Endothelial cell of umbilical vein (primary cell): ENCODE results near the gene NT5C3A. TPM values are rescaled to one million over a fixed set of nuclear protein-coding genes. Genes with fewer than 3 reads are reported as not detected.

ENCODE experiments used
- BruUV-seq: library from RNA; stranded (reverse); fragments of 400-500 nt; replicated peaks from 2 replicates; lab custom pipeline; 2021; lab: Mats Ljungman, UMichigan
- CTCF ChIA-PET: fragments of 300-600, 350-600 bp; sonication (Branson Sonifier 250); formaldehyde crosslinking; loops from one replicate; lab custom pipeline; 2021; ENCODE audit warnings: antibody characterized with exemption, inconsistent platforms; lab: Charles Lee
- POLR2A ChIA-PET: fragments of 300-600, 350-600 bp; sonication (Branson Sonifier 250); formaldehyde crosslinking; loops from one replicate; lab custom pipeline; 2021; ENCODE audit warnings: antibody characterized with exemption, inconsistent platforms; lab: Charles Lee
- DNase-seq: peaks from one replicate; pipeline ENCODE4 v3.0.0-alpha.2; 2011; ENCODE audit warnings: low read depth, low spot score
- FAIRE-seq: peaks from 2 replicates; lab custom pipeline; 2011; peaks lifted over from hg19 to GRCh38; lab: Jason Lieb, UNC
- H2AFZ ChIP-seq: 2 replicates; pipeline ENCODE4 v1.6.0; 2012; ENCODE audit warnings: low read depth, low read length, control low read depth, inconsistent platforms
- H3K27ac ChIP-seq: 2 replicates; pipeline ENCODE4 v1.5.1; 2011; ENCODE audit warnings: low read depth, mild to moderate bottlenecking, control low read depth, low read length, moderate library complexity; ENCODE audit not compliant: insufficient read depth
- H3K27me3 ChIP-seq, 2 experiments: 2 replicates each; pipeline versions ENCODE4 v1.6.0 to v1.6.1; 2011; ENCODE audit warnings: low read length in 2 of 2, mixed read lengths in 1 of 2; ENCODE audit not compliant: control insufficient read depth in 2 of 2, insufficient read depth in 2 of 2
- H3K36me3 ChIP-seq, 2 experiments: 2 replicates in 1 of 2; 3 replicates in 1 of 2; pipeline ENCODE4 v1.5.1; 2011; ENCODE audit warnings: low read length in 2 of 2, mild to moderate bottlenecking in 1 of 2, moderate library complexity in 1 of 2; ENCODE audit not compliant: control insufficient read depth in 2 of 2, insufficient read depth in 2 of 2; ENCODE audit errors: extremely low read depth in 1 of 2
- H3K4me1 ChIP-seq: 3 replicates; pipeline ENCODE4 v1.5.1; 2011; ENCODE audit warnings: mild to moderate bottlenecking, low read length; ENCODE audit not compliant: control insufficient read depth, insufficient read depth; ENCODE audit errors: extremely low read depth
- H3K4me2 ChIP-seq: 2 replicates; pipeline ENCODE4 v1.6.1; 2011; ENCODE audit warnings: low read length, control low read depth, mixed read lengths; ENCODE audit not compliant: insufficient read depth
- H3K4me3 ChIP-seq, 3 experiments: fragments of 200-600 bp in 1 of 3; sonication (generic), shearing (Covaris generic) in 1 of 3; replicated peaks in 1 of 3; 2 replicates each; pipeline ENCODE4 v1.5.1; 2011 to 2016; ENCODE audit warnings: control low read depth in 3 of 3, low read length in 3 of 3, mild to moderate bottlenecking in 2 of 3, inconsistent platforms in 1 of 3, low read depth in 1 of 3, moderate library complexity in 1 of 3; ENCODE audit not compliant: insufficient read depth in 1 of 3
- H3K79me2 ChIP-seq: 2 replicates; pipeline ENCODE4 v1.6.0; 2012; ENCODE audit warnings: low read length, inconsistent platforms; ENCODE audit not compliant: control insufficient read depth, insufficient read depth
- H3K9ac ChIP-seq: replicated peaks from 2 replicates; pipeline ENCODE3; 2011; ENCODE audit warnings: low read length, control low read depth; ENCODE audit not compliant: insufficient read depth; ENCODE audit errors: extremely low read depth
- H3K9me1 ChIP-seq: replicated peaks from 3 replicates; pipeline ENCODE4 v1.6.0; 2011; ENCODE audit warnings: mild to moderate bottlenecking, low read length; ENCODE audit not compliant: control insufficient read depth, insufficient read depth; ENCODE audit errors: extremely low read depth
- H3K9me3 ChIP-seq: replicated peaks from 2 replicates; pipeline ENCODE4 v1.5.1; 2012; ENCODE audit warnings: low read length, inconsistent platforms; ENCODE audit not compliant: control insufficient read depth, insufficient read depth
- H4K20me1 ChIP-seq: replicated peaks from 2 replicates; pipeline ENCODE3; 2011; ENCODE audit warnings: mild to moderate bottlenecking, low read length; ENCODE audit not compliant: control insufficient read depth, insufficient read depth; ENCODE audit errors: extremely low read depth
- EZH2 ChIP-seq: IDR thresholded peaks from 2 replicates; pipeline ENCODE4 v1.6.1; 2012; ENCODE audit warnings: borderline replicate concordance, low read depth, mild to moderate bottlenecking, moderate library complexity, low read length, inconsistent platforms; ENCODE audit not compliant: severe bottlenecking
- GATA2 ChIP-seq: IDR thresholded peaks from 2 replicates; pipeline ENCODE4 v1.7.0; 2011; ENCODE audit warnings: low read depth, mild to moderate bottlenecking, moderate library complexity, mixed read lengths, low read length; ENCODE audit not compliant: insufficient read length, insufficient read depth
- POLR2A ChIP-seq: IDR thresholded peaks from 2 replicates; pipeline ENCODE4 v1.6.1; 2012; ENCODE audit warnings: low read depth, mild to moderate bottlenecking, control low read depth, low read length
- POLR2AphosphoS5 ChIP-seq: IDR thresholded peaks from 2 replicates; pipeline ENCODE4 v1.6.1; 2012; ENCODE audit warnings: low read depth, mild to moderate bottlenecking, control low read depth, low read length, moderate library complexity; ENCODE audit not compliant: insufficient read depth
- dilution Hi-C: fragments of 300-500 bp; cut with MboI; formaldehyde crosslinking; loops from one replicate; pipeline ENCODE4 v1.15.0; 2019; ENCODE audit warnings: low sequenced_read_pairs; ENCODE audit not compliant: extremely low pct_ligation_motif_present
- intact Hi-C: fragments of 100-400 bp; cut with micrococcal nuclease; formaldehyde crosslinking; loops from one replicate; pipeline ENCODE4 v1.10.0; 2022
- polyA plus RNA-seq, 4 experiments: library from polyadenylated mRNA; depleted of rRNA in 3 of 4; stranded (reverse) in 3 of 4; unstranded in 1 of 4; fragments of >200 nt; gene quantifications; 2 replicates each; pipeline versions ENCODE4 v1.2.1 to v1.2.3, GENCODE V29; 2011 to 2012; ENCODE audit warnings: missing spikeins in 1 of 4
- total RNA-seq: library from RNA; stranded (reverse); gene quantifications from 2 replicates; pipeline ENCODE4 v1.2.3, GENCODE V29; 2021
- TF ChIP-seq, protein P1 (sequence below): IDR thresholded peaks from 2 replicates; pipeline ENCODE4 v1.6.1; 2011; ENCODE audit not compliant: insufficient read depth, insufficient read length

The NT5C3A gene
- total and polyA plus RNA-seq, 2 donors (not counting 3 experiments of a cell fraction or from before 2014, with no cell fraction given) = 7.1 to 22.6 TPM

DNA sequence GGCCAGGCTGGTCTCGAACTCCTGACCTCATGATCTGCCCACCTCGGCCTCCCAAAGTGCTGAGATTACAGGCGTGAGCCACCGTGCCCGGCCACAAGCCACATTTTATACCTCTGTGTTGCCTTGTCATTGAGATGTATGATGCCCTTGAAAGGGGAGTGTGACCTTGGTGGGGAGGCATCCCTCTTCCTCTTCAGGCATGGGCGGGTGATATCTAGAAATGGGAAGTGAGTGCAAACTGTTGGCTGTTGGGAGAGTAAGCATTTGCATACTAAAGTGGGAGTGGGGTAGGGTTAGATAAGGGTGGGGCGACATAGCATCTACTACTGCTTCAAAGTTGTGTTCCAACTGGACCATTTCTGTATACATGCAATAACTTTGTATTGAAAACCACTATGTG lies 26.6 kb upstream of the NT5C3A start:
- Histone ChIP-seq H3K9ac (no peak overlapping the region), H3K79me2 (no peaks in the 10 kb centered on the region), H3K4me2 (no peak overlapping the region), H2AFZ (no peak overlapping the region), H4K20me1 (no peaks in the 10 kb centered on the region), H3K4me3 (no peak overlapping the region), H3K9me3 (no peaks in the 10 kb centered on the region), H3K4me1 (no peaks in the 10 kb centered on the region), H3K27ac (no peak overlapping the region), H3K27me3 (no peaks in the 10 kb centered on the region), H3K9me1 (no peaks in the 10 kb centered on the region), H3K36me3 (peaks cover 0 to 1% of the 10 kb centered on the region in 2 experiments)
- POLR2A ChIA-PET = no interaction called here
- BruUV-seq = no TSS peak
- dilution Hi-C loops = no loop called here
- CTCF ChIA-PET = no interaction called here
- DNase-seq (no peak), FAIRE-seq (no peak)
- intact Hi-C loops = no loop called here
- TF ChIP-seq, protein P1, sequence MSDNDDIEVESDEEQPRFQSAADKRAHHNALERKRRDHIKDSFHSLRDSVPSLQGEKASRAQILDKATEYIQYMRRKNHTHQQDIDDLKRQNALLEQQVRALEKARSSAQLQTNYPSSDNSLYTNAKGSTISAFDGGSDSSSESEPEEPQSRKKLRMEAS = no peak
- no peak for TF ChIP-seq POLR2AphosphoS5
- no peak for TF ChIP-seq EZH2
- TF ChIP-seq GATA2 = no peak

DNA sequence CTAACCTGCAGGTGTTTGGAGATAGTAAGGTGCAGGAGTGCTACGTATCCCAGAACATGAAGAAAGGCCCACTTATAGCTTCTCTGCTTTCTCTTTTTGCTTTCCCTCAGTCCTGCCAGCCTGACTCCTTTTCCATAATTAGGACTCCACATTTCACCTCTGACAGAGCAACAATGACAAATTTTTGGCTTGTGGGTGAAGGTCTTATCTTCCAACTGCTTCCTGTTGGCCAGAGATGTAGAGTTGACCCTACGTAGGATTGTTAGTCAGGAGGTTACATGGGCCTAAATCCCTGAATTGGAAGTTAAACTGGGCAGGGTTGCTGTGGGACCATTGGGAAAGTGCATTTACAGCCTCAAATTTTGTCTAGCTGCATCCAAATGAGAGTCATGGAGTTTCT lies 25.3 kb upstream of the NT5C3A start:
- Histone ChIP-seq H3K36me3 (no peaks in the 10 kb centered on the region), H3K9me1 (no peaks in the 10 kb centered on the region), H3K9ac (no peak overlapping the region), H3K9me3 (no peaks in the 10 kb centered on the region), H3K4me3 (no peak overlapping the region), H3K4me1 (no peaks in the 10 kb centered on the region), H3K27me3 (no peaks in the 10 kb centered on the region), H3K79me2 (no peaks in the 10 kb centered on the region), H3K4me2 (no peak overlapping the region), H3K27ac (no peak overlapping the region), H2AFZ (no peak overlapping the region), H4K20me1 (no peaks in the 10 kb centered on the region)
- TF ChIP-seq POLR2A = no peak
- intact Hi-C loops (no loop called here), dilution Hi-C loops (no loop called here)
- FAIRE-seq (no peak), DNase-seq (no peak)
- no TSS peak for BruUV-seq
- CTCF ChIA-PET = no interaction called here
- POLR2A ChIA-PET = no interaction called here
